CD8-positive, alpha-beta memory T cell (primary cell): ENCODE results near the gene OSGEP. TPM values are rescaled to one million over a fixed set of nuclear protein-coding genes. Genes with fewer than 3 reads are reported as not detected.

Source experiments
- CTCF ChIA-PET: fragments of 350-600 bp; sonication (Branson Sonifier 250); formaldehyde crosslinking; loops from one replicate; lab custom pipeline; 2021; ENCODE audit warnings: antibody characterized with exemption; lab: Charles Lee
- POLR2A ChIA-PET: fragments of 350-600 bp; sonication (Branson Sonifier 250); formaldehyde crosslinking; loops from one replicate; lab custom pipeline; 2021; ENCODE audit warnings: antibody characterized with exemption; lab: Charles Lee
- DNase-seq, 5 donors: peaks; one replicate each; pipeline versions ENCODE4 v3.0.0 to v3.0.0-alpha.2; 2020 to 2022; ENCODE audit warnings: mixed read lengths in 1 of 5
- H3K27ac ChIP-seq: one replicate; pipeline ENCODE4 v1.7.0; 2013; ENCODE audit warnings: low read depth, mild to moderate bottlenecking, low read length, moderate library complexity
- H3K27me3 ChIP-seq: 2 replicates; pipeline ENCODE4 v1.7.0; 2013; ENCODE audit warnings: low read length, mild to moderate bottlenecking; ENCODE audit not compliant: insufficient read depth, poor library complexity, severe bottlenecking
- H3K36me3 ChIP-seq: 2 replicates; pipeline ENCODE4 v1.7.0; 2013; ENCODE audit warnings: mild to moderate bottlenecking, low read length, moderate library complexity; ENCODE audit not compliant: insufficient read depth
- H3K4me1 ChIP-seq: 2 replicates; pipeline ENCODE4 v1.7.0; 2013; ENCODE audit warnings: mild to moderate bottlenecking, low read length, moderate library complexity; ENCODE audit not compliant: insufficient read depth
- H3K4me3 ChIP-seq: 2 replicates; pipeline ENCODE4 v1.7.0; 2013; ENCODE audit warnings: mild to moderate bottlenecking, low read length
- H3K9me3 ChIP-seq: 2 replicates; pipeline ENCODE4 v1.7.0; 2013; ENCODE audit warnings: mild to moderate bottlenecking, low read length
- H3K27ac Mint-ChIP-seq, 8 donors: one replicate each; pipeline ENCODE4 v1.8.0; 2020 to 2021; ENCODE audit warnings: mixed read lengths in 8 of 8, mild to moderate bottlenecking in 6 of 8, inconsistent platforms in 3 of 8, moderate library complexity in 3 of 8
- H3K27me3 Mint-ChIP-seq, 2 donors: one replicate each; pipeline ENCODE4 v1.8.0; 2020 to 2021; ENCODE audit warnings: mixed read lengths in 2 of 2, mild to moderate bottlenecking in 1 of 2, moderate library complexity in 1 of 2
- H3K36me3 Mint-ChIP-seq, 3 donors: one replicate each; pipeline ENCODE4 v1.8.0; 2020 to 2021; ENCODE audit warnings: mixed read lengths in 3 of 3, inconsistent platforms in 1 of 3, mild to moderate bottlenecking in 1 of 3
- H3K4me1 Mint-ChIP-seq, 3 donors: one replicate each; pipeline ENCODE4 v1.8.0; 2020 to 2021; ENCODE audit warnings: mixed read lengths in 3 of 3, inconsistent platforms in 1 of 3, mild to moderate bottlenecking in 1 of 3
- H3K4me3 Mint-ChIP-seq, 7 donors: one replicate each; pipeline ENCODE4 v1.8.0; 2020 to 2021; ENCODE audit warnings: mixed read lengths in 7 of 7, mild to moderate bottlenecking in 6 of 7, moderate library complexity in 4 of 7, inconsistent platforms in 2 of 7
- H3K9me3 Mint-ChIP-seq, 5 donors: one replicate each; pipeline ENCODE4 v1.8.0; 2020 to 2022; ENCODE audit warnings: mixed read lengths in 5 of 5, mild to moderate bottlenecking in 3 of 5, moderate library complexity in 2 of 5, inconsistent platforms in 1 of 5
- polyA plus RNA-seq: library from polyadenylated mRNA; unstranded; fragments of 300-500 nt; fragmentation: Illumina TruSeq; gene quantifications from one replicate; pipeline ENCODE4 v1.2.3, GENCODE V29; 2021
- total RNA-seq, 2 experiments: library from RNA; stranded (reverse); gene quantifications; one replicate each; pipeline ENCODE4 v1.2.3, GENCODE V29; 2021

OSGEP gene
- total and polyA plus RNA-seq, 3 experiments from 2014 or later, result 48.9 to 58.1 (median 58.0) TPM

DNA sequence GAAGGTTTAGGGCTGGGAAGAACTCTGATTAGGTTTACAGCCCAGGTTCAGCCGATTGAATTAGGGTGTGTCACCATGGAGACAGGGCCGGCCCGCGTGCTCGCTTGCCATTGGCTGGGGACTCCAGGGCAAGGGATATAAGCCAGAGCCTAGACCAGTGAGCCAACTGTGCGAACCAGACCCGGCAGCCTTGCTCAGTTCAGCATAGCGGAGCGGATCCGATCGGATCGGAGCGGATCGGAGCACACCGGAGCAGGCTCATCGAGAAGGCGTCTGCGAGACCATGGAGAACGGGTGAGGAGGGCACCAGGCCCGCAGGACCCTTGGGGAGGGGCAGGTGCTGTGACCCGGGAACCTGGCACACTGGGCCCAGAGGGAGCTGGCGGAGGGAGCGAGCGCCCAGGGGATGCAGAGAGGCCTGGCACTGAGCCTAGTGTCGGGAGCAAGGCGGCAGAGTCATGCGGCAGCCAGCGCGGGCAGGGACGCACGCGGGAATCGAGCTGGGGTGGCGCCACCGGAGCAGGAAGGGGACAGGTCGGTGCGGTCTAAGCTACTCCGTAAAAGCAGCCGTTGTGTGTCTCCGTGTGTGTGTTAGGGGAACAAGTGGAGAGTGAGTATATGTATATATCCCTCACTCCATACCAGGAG is 14.8 kb upstream of the OSGEP start, which contains the start of gene PNP:
Gene PNP (plus strand): TSS at position 165 of the 648 bp plus-strand sequence. CDS start 119 bp downstream, at position 284.
- peak within 1 kb of the TSS; percentile 82 for H3K27ac ChIP-seq
- CTCF ChIA-PET, result interaction anchor here (0.9 to 1.8 kb wide), 8 partner anchors 10 to 144 kb away, joined by 3 to 7 read pairs (median 4); partner anchors contain the start of gene PARP2
- Mint-ChIP-seq H3K9me3 (no peaks in the 10 kb centered on the region), H3K27me3 (no peaks in the 10 kb centered on the region), H3K27ac (peak within 1 kb of the TSS; percentile 78 to 100 (median 97)), H3K4me3 (peak within 1 kb of the TSS; percentile 94 to 100 (median 98)), H3K4me1 (peaks cover 41 to 51% (median 50%) of the 10 kb centered on the region in 3 donors), H3K36me3 (peaks cover 15 to 47% (median 18%) of the 10 kb centered on the region in 3 donors)
- peak within 1 kb of the TSS; percentile 90 for H3K4me3 ChIP-seq
- no peaks in the 10 kb centered on the region for H3K9me3 ChIP-seq
- POLR2A ChIA-PET, result interaction anchor here (1.1 to 1.6 kb wide), 4 partner anchors 8 to 144 kb away, joined by 3 to 21 read pairs (median 12); partner anchors contain the start of genes APEX1, OSGEP, PARP2 and PIP4P1
- peaks cover 41% of the 10 kb centered on the region for H3K4me1 ChIP-seq
- peak; percentile 76 to 94 (median 82) for DNase-seq
- no peaks in the 10 kb centered on the region for H3K27me3 ChIP-seq
- H3K36me3 ChIP-seq, result peaks cover 21% of the 10 kb centered on the region

DNA sequence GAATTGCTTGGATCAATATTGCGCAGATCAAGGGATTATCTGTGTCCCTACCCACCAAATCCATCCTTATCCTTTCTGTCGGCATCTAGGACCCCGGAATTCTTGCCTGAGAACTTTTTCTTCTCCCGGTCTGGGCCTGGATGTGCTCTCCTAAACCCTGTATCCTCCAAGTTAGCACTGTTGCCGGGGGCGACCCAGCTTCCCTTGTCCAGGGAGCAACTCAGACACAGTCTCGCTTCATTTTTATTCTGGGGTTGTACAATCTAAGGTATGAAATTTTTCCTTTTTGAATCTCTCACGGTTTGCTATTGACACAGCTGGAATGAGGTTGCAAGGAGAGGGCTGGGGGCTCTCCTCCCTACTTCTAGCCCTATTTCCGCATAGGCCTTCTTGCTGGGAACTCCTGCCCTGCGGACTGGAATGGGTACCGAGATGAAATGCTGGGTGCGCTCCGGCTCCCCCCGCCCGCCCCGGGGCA is 14.2 kb upstream of the OSGEP start:
- Mint-ChIP-seq H3K4me1 (peaks cover 36 to 46% (median 44%) of the 10 kb centered on the region in 3 donors), H3K4me3 (peak overlapping the region; percentile 94 to 100 (median 98)), H3K36me3 (peaks cover 10 to 41% (median 13%) of the 10 kb centered on the region in 3 donors), H3K9me3 (no peaks in the 10 kb centered on the region), H3K27me3 (no peaks in the 10 kb centered on the region), H3K27ac (peak overlapping the region; percentile 78 to 100 (median 97))
- no peak for DNase-seq
- POLR2A ChIA-PET, result interaction anchor here (0.6 to 1.6 kb wide), 2 partner anchors 14 kb away, joined by 3 to 18 read pairs; partner anchors contain the start of genes APEX1 and OSGEP
- H3K36me3 ChIP-seq, result peaks cover 15% of the 10 kb centered on the region
- no peaks in the 10 kb centered on the region for H3K27me3 ChIP-seq
- H3K9me3 ChIP-seq, result no peaks in the 10 kb centered on the region
- peak overlapping the region; percentile 90 for H3K4me3 ChIP-seq
- H3K4me1 ChIP-seq, result peaks cover 36% of the 10 kb centered on the region
- H3K27ac ChIP-seq, result peak overlapping the region; percentile 82
- CTCF ChIA-PET, result interaction anchor here (1.5 to 1.8 kb wide), 3 partner anchors 13 to 138 kb away, joined by 5 to 6 read pairs (median 6); no protein-coding TSS in a partner anchor

DNA sequence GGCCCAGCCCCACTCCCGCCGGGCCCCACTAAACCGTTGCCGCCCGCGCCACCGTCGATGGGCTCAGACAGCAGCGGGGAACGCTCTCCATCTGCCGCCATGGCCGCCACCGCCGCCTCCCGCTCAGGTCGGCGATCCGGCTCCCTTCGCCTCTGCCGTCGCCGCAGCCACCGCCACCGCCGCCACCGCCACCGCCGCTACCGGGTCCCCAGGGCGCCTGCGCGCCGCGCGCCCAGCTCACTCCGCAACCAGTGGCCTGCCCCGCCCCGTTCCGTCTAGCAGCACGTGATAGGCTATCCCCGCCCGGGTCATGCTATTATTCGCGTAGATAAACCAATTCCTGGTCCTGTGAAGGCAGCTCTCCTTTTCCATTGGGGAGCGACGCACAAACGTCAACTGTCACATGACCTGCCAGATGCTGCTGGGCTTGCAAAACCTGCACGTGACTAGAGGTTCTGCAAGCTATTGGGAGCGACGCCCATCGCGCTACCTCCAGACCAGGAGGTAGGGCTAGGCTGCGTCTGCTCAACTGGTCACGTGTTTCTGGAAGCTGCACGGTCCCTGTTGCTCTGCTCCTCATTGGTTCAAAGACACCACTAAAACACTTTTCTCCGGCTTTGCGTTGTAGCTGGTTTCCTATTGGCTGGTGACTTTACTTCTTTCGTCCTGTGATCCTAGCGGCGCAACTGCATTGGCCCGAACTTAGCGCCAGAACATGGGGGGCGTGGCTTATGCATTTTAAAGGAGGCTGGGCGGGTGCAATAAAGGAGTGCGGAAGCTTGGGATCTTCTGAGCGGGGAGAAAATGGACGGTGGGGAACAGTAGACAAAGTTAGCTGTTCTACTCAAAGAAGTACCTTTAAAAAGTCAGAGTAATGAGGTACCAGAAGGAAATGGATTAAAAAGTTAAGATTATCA is 6.9 kb upstream of the OSGEP start, which contains the start of gene PIP4P1:
Gene PIP4P1 (minus strand): TSS at position 210 of the 917 bp plus-strand sequence. CDS start 109 bp downstream, at position 101.
- H3K4me1 ChIP-seq, result peaks cover 28% of the 10 kb centered on the region
- no peaks in the 10 kb centered on the region for H3K9me3 Mint-ChIP-seq
- peak within 1 kb of the TSS; percentile 78 for H3K4me3 ChIP-seq
- no peaks in the 10 kb centered on the region for H3K27me3 ChIP-seq
- peak within 1 kb of the TSS; percentile 75 for H3K27ac ChIP-seq
- ChIA-PET CTCF (interaction anchor here (0.8 to 2.7 kb wide), 8 partner anchors 9 to 149 kb away, joined by 3 to 11 read pairs (median 4); no protein-coding TSS in a partner anchor), POLR2A (interaction anchor here (0.8 to 2.1 kb wide), 10 partner anchors 8 to 222 kb away, joined by 3 to 21 read pairs (median 6); partner anchors contain the start of genes PARP2 and PNP)
- H3K4me1 Mint-ChIP-seq, result peaks cover 29 to 41% (median 34%) of the 10 kb centered on the region in 3 donors
- H3K9me3 ChIP-seq, result no peaks in the 10 kb centered on the region
- H3K27ac Mint-ChIP-seq, result peak within 1 kb of the TSS; percentile 91 to 98 (median 96)
- peaks cover 40% of the 10 kb centered on the region for H3K36me3 ChIP-seq
- peaks cover 0 to 28% (median 13%) of the 10 kb centered on the region in 3 donors for H3K36me3 Mint-ChIP-seq
- peak; percentile 98 to 99 (median 99) for DNase-seq
- H3K27me3 Mint-ChIP-seq, result peaks cover 0 to 6% of the 10 kb centered on the region in 2 donors
- peak within 1 kb of the TSS; percentile 86 to 95 (median 89) for H3K4me3 Mint-ChIP-seq

DNA sequence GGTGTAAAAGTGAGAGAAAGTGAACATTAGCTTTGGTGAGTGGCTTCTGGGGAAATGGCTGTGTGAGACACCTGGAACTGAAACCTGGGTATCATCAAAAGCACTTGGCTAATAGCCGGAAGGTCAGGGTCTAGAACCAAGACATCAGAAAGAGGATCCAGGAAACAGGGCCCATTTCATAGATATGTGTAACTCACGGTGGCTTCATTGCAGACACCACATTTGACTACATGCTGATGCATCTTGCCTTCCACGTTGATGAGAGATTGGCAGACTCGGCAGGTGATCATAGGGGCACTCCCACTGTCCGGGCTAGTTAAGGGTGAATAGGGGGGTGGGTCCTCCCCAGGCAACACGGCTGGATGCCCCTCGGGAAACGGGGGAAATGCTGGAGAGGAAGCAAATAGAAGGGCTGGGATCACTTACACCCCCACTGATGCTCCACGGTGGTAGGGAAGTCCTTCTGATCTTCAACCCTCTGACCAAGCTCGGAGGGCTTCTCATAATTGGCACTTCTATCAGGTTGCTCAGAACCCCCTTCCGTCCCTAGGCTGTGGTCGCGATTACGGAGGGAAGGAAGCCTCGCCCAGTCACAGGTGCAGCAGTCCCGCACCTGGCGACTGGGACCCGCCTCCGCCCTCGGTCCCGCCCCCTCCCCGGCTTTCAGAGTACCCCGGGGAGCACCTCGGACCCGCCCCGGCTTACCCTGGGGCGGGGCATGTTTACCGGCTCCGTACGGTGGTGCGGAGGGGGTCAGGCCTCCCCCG is 6.0 kb upstream of the OSGEP start:
- peak in 4 of 5 donors; percentile 49 to 79 (median 70) for DNase-seq
- no peaks in the 10 kb centered on the region for H3K27me3 ChIP-seq
- H3K9me3 ChIP-seq, result no peaks in the 10 kb centered on the region
- peaks cover 44% of the 10 kb centered on the region for H3K36me3 ChIP-seq
- peak overlapping the region; percentile 75 for H3K27ac ChIP-seq
- H3K27me3 Mint-ChIP-seq, result peaks cover 0 to 6% of the 10 kb centered on the region in 2 donors
- peak overlapping the region; percentile 91 to 98 (median 96) for H3K27ac Mint-ChIP-seq
- peak overlapping the region; percentile 86 to 95 (median 89) for H3K4me3 Mint-ChIP-seq
- H3K4me3 ChIP-seq, result peak overlapping the region; percentile 57
- H3K36me3 Mint-ChIP-seq, result peaks cover 0 to 28% (median 13%) of the 10 kb centered on the region in 3 donors
- peaks cover 36% of the 10 kb centered on the region for H3K4me1 ChIP-seq
- H3K9me3 Mint-ChIP-seq, result no peaks in the 10 kb centered on the region
- ChIA-PET POLR2A (interaction anchor here (1.0 to 2.1 kb wide), 9 partner anchors 9 to 223 kb away, joined by 3 to 21 read pairs (median 7); partner anchors contain the start of genes PARP2 and PNP), CTCF (interaction anchor here (1.1 to 2.7 kb wide), 2 partner anchors 45 to 133 kb away, joined by 3 to 11 read pairs; no protein-coding TSS in a partner anchor)
- H3K4me1 Mint-ChIP-seq, result peaks cover 29 to 41% (median 34%) of the 10 kb centered on the region in 3 donors

DNA sequence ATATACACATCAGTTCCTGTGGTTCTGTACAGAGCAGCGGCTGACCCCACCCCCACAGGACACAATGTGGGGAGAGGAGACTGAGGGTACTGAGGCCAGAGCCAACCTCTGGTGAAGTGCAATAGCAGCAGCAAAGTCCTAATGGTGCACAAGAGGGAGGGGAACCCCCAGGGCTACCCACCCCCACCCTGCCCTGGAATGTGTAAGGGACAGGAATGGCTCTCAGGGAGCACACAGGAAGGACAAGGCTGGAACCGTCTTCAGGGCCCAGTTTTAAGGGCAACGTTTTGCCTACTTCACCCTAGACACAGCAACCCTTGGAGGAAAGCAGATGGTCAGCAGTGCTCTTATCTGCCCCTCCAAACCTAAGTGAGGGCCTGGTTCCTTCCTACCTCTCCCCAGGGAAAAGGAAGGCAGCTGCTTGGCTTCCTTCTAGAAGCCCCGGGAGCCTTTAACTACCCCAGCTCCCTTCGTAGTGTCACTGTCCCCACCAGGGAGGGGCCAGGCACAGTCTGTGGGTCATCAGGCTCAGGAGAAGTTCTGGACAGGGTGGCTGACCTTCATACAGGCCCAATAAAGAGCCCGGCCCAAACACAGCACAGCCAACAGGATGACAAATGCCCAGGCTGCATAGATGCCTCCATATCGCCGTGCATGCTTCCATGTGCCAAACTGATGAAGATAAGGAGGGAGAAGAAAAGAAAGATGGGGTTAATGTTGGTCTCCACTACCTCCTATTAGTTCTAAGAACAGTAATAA is 3.6 kb upstream of the OSGEP start:
- no peak overlapping the region for H3K27ac ChIP-seq
- peaks cover 44% of the 10 kb centered on the region for H3K36me3 ChIP-seq
- Mint-ChIP-seq H3K4me3 (peak overlapping the region in 2 of 7 donors; percentile 11 to 38), H3K4me1 (peaks cover 33 to 47% (median 34%) of the 10 kb centered on the region in 3 donors), H3K9me3 (no peaks in the 10 kb centered on the region), H3K27me3 (peaks cover 0 to 6% of the 10 kb centered on the region in 2 donors), H3K27ac (peak overlapping the region in 4 of 8 donors; percentile 22 to 95 (median 87)), H3K36me3 (peaks cover 0 to 28% (median 13%) of the 10 kb centered on the region in 3 donors)
- CTCF ChIA-PET, result no interaction called here
- H3K4me3 ChIP-seq, result no peak overlapping the region
- POLR2A ChIA-PET, result no interaction called here
- H3K9me3 ChIP-seq, result no peaks in the 10 kb centered on the region
- no peaks in the 10 kb centered on the region for H3K27me3 ChIP-seq
- H3K4me1 ChIP-seq, result peaks cover 39% of the 10 kb centered on the region
- no peak for DNase-seq

DNA sequence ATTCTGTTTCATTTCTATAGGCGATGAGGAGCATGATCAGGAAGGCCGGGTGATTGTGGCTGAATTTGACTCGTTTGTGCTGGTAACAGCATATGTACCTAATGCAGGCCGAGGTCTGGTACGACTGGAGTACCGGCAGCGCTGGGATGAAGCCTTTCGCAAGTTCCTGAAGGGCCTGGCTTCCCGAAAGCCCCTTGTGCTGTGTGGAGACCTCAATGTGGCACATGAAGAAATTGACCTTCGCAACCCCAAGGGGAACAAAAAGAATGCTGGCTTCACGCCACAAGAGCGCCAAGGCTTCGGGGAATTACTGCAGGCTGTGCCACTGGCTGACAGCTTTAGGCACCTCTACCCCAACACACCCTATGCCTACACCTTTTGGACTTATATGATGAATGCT is 2.4 kb upstream of the OSGEP start:
- POLR2A ChIA-PET, result no interaction called here
- H3K36me3 Mint-ChIP-seq, result peaks cover 0 to 37% (median 18%) of the 10 kb centered on the region in 3 donors
- no peaks in the 10 kb centered on the region for H3K27me3 ChIP-seq
- peak overlapping the region in 1 of 8 donors; percentile 14 for H3K27ac Mint-ChIP-seq
- CTCF ChIA-PET, result interaction anchor here (1.9 to 2.5 kb wide), 3 partner anchors 41 to 153 kb away, joined by 7 to 13 read pairs (median 8); partner anchors contain the start of gene PARP2
- DNase-seq, result no peak
- H3K4me3 ChIP-seq, result no peak overlapping the region
- H3K4me1 ChIP-seq, result peaks cover 37% of the 10 kb centered on the region
- peak overlapping the region in 2 of 7 donors; percentile 21 to 84 for H3K4me3 Mint-ChIP-seq
- no peaks in the 10 kb centered on the region for H3K9me3 Mint-ChIP-seq
- H3K36me3 ChIP-seq, result peaks cover 50% of the 10 kb centered on the region
- peaks cover 36 to 53% (median 41%) of the 10 kb centered on the region in 3 donors for H3K4me1 Mint-ChIP-seq
- H3K9me3 ChIP-seq, result no peaks in the 10 kb centered on the region
- H3K27ac ChIP-seq, result no peak overlapping the region
- H3K27me3 Mint-ChIP-seq, result peaks cover 0 to 6% of the 10 kb centered on the region in 2 donors
